Activated effector memory CD4-positive, alpha-beta T cell treated with Interleukin-2 at 50 U/mL for 16 hours (primary cell): ENCODE data around the gene DUS1L.
A peak's percentile ranks its signal among the peaks of the same experiment; 100 is the strongest.

ENCODE experiments used
- DNase-seq: peaks from one replicate; pipeline ENCODE4 v3.0.0-alpha.2; 2020

The DUS1L gene

GRCh38 chr17:82065638-82066303 is at the start of gene DUS1L:
Gene DUS1L (minus strand): TSS chr17:82065804. CDS start chr17:82065059, 745 bp downstream.
- DNase-seq = peak; percentile 60

GRCh38 chr17:82114872-82115271 is 49.3 kb upstream of the DUS1L start:
- no peak for DNase-seq

DNA sequence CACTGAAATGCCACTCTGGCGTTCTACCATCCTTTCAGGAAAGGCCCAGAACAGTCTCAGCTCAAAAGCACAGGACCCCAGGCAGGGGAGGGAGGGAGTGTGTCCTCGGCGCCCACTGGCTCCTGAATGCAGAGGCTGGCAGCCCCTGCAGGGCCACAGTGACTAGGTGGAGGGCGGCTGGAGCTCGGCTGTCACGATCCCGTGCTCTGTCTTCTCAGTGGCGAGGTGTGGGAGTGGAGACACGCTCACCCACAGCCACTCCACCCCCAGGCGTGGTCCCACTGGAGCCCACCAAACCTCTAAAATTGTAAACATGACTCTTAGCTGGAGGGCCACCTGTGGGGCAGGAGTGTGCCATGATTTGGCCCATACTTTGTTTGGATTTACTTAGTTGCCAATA is 48.8 kb upstream of the DUS1L start:
- DNase-seq = no peak

DNA sequence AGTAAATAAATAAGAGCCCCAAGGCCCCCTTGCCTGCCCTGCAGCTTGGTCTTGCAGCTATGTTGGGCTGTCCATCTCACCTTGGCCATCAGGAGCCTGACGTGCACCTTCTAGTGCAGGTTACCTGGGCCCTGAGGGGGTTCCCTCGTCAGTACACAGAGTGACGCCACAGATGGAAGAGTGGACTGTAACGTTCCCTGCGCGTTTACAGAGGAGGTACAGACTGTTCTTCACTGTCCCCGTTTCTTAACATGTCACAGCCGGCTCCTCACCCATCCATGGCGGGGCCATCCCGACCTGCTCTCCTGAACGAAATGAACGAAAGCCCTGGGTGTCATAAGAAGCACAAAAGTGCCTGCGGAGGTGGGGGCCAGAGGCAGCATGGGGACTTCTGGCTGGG is 48.3 kb upstream of the DUS1L start:
- no peak for DNase-seq

- DNase-seq = no peak
These were observed 47.8 kb upstream of the DUS1L start for GRCh38 chr17:82113422-82113821.

GRCh38 chr17:82112914-82113311 is 47.3 kb upstream of the DUS1L start:
- no peak for DNase-seq

DNA sequence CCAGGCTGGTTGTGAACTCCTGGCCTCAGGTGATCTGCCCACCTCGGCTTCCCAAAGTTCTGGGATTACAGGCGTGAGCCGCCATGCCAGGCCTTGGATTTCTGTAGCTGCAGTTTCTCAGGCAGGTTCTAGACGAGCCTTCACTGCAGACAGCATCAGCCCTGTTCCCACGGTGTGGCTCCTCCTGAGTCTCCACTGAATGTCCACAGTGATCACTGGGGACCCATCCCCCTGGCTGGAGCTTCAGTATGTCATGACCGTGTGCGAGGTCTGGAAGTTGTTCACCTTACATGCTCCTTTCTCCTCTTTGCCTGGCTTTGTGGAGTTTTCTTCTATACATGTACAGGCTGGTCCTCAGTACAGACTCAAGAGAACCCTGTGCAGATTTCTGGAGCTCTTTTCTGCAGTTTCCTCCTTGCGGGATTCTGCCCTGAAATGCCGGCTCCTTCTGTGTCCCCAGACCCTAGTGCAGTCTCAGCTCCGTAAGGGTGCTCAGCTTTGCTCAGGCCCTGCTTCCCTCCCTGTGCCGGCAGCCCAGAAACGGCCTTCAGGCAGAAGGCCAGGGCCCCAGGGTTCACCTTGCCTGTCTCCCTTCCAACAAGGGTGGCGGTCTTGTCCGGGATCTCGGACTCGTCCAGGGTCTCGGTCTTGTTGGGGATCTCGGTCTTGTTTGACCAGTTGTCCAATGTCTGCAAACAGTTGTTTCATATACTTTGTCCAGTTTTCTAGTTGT is 46.7 kb upstream of the DUS1L start:
- no peak for DNase-seq

GRCh38 chr17:82110298-82110697 is 44.7 kb upstream of the DUS1L start:
- DNase-seq = no peak

- DNase-seq = no peak
These were observed 43.4 kb upstream of the DUS1L start for GRCh38 chr17:82108961-82109475.

DNA sequence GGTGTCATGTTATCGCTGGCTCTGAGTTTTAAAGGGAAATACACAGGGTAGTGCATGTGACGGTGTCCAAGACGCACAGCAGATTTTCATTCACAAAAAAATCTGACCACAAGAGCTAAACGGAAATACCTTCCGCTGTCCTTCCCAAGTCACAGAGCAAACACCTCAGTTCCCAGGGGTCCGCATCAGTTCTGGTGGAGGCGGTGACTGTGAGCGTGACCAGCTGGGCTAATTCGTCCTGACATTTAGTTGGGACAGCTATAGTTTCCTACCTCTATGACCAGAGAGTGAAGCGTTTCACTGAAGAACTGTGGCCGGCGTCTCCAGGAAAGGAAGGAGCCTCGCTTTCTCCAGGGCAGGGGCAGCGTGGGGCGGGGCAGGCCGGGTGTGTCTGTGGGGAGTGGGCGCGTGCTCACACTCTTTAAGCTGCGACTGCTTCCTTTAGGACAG is 42.9 kb upstream of the DUS1L start:
- no peak for DNase-seq

DNA sequence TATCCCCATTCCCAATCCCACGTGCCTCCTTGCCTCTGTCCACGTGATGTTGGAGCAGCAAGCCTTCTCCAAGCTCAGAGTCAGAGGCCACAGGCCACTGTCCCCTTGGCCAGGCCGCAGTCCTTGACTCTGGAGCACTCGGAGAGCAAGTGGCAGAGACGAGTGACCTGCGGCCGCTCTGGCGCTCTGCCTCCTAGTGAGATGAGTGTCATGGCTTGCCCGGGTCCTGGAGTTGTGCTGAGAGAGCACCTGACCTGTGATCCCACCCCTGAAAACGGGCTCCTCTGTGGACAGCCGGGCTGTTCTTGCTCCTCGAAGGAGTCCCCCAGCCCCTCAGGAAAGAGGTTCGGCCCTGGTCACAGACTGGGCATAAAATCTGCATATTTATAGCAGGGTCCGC is 42.4 kb upstream of the DUS1L start:
- DNase-seq = no peak

DNA sequence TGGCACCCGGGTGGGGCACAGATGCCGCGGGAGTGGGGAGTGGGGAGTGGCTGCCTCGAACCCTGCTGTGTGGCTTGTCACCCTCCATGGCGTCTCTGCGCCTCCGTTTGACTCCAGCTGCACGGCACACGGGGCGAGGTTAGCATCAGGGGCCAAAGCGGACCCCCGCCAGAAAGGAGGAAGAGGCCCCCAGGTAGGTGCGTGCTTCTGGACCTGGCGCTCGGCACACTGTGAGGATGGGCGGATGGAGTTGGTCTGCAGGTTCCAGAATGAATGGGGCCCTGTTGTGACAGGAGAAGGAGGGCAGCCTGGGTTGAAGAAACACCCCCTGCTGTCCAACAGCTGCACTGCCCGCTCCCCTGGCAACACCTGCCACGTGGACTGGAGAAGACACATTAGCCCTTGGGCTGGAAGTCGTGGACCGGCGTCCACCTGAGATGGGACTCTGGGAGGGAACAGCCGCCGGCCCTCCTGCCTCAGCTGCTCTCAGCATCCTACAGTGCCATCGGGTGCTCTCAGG is 41.8 kb upstream of the DUS1L start:
- DNase-seq = no peak

- no peak for DNase-seq
These were observed 41.2 kb upstream of the DUS1L start for GRCh38 chr17:82106688-82107305.

DNA sequence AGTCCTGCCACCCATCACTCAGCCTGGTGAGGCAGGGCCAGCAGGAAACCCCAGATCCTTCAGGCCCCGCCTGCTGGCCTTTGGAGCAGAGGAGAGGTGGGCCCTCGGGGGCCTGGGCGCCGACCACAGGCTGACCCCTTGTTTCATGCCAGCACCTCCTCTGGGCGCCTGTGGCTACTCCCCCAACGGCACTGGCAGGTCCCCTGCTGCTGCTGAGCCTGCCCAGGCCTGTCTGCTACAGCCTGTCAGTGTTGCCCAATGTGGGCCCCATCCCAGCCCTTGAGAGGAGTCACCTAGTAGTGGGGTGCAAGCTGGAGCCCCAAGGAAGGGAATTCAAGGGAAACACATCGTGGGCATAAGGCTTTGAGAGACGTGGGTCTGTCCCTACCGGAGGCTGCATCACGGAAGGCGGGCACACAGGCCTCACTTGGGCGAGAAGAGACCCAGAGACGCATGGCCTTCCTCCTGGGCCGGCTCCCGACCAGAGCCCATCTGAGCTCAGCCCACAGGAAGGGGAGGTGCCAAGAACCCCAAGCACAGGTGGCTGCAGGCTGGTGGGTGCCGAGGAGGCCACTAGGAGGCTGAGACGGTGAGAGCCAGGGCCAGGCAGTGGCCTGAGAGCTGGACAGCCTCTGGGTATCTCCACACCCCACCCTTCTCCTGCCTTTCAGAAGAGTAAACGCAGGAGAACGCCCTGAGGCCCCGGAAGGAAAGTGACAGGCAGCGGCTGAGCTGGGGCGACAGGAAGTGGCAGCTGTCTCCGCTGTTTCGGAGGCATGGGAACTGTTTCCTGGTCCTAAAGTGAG is 40.5 kb upstream of the DUS1L start:
- DNase-seq = peak; percentile 48

DNA sequence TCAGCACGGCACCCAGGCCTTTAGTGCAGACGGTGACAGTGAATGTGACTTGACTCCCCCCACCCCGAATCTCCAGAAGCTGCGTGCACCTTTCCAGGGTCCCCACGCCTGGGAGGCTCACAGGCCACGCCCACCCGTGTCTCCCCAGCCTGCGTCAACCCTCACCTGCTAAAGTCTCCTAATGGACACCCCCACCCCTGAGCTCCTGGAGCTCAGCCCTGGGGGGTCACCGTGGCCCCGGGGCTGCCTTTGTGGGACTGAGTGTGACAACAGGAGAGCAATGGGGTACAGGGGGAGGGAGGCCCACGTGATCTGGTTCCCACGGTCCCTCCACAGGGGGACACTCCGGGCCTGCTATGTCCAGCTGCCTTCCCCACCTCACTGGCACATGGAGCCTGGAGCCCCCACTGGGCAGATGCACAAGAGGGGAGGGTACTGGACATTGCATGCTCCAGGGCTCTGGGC is 39.8 kb upstream of the DUS1L start:
- no peak for DNase-seq

GRCh38 chr17:82104797-82105416 is 39.3 kb upstream of the DUS1L start:
- no peak for DNase-seq

DNA sequence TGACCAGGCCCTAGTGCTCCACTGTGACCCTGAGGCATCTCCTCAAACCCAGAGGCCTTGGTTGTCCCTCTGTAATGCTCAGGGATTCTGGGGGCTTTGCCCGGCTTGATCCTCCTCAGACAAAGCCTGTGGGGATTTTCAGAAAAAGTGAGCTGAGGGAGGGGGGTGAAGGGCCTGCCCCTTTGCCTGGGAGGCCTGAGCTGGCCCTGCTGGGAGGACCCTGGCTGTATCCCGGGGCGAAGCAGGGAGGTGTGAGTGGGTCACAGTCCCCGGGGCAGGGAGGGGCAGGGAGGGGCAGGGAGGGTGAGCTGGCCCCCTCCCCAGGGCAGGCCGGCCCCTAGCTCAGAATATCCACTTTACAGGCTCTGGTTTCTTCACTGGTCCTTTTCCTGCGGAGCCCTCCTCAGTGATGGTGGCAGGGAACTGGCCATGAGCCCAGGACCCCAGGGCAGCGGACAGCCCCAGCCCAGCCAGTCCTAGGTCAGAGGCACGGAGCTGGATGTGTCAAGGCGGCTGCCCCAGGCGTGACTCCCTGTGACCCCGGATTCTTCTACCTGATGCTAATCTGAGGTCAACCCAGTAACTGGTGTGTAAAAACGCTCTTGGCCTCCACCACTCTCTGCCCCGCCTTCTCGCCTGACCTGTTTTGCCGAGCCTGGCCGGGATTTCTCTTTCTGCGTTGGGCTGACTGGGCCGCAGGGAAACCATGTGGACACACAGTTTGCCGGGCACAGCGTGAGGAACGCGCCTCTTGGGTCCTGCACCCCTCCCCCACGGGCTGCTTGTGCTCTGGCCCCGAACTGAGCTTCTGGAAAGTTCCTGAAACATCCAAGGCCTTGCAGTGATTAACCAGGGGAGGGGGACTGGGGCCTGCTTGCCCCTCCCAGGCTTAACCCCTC is 38.2 kb upstream of the DUS1L start:
- no peak for DNase-seq

GRCh38 chr17:82101767-82102679 is 36.4 kb upstream of the DUS1L start:
- DNase-seq = no peak

DNA sequence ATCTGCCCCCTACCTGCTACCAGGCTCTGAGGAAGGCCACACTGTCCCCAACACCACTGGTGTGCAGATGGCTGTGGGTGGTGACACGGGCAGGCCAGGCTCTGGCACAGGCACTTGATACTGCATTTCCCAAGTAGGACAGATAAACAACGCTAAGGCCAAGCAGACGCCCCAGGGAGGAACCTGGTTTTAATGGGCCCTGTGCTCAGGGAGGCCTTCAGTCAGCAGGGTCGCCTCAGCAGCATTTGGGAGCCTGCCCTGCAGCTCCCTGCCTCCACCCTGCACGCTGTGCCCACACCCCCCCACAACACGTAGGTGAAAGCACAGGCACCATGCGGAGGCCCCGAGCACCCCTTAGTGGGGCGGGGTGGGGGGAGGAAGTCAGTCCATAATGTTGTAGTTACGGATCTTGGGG is 35.7 kb upstream of the DUS1L start:
- no peak for DNase-seq
